HG02623 (cell line): ENCODE measurements around the gene PRCD.

ENCODE experiments used
- ATAC-seq: cut with Tn5 transposase; IDR thresholded peaks from one replicate; pipeline ENCODE4 v1.9.1; 2021; ENCODE audit warnings: moderate library complexity; ENCODE audit not compliant: unreplicated experiment

Gene PRCD

GRCh38 chr17:76567634-76568432, 28.0 kb downstream of the PRCD start:
- ATAC-seq, result no peak

GRCh38 chr17:76568811-76569221, 29.0 kb downstream of the PRCD start:
- no peak for ATAC-seq

GRCh38 chr17:76569607-76570279, 29.9 kb downstream of the PRCD start:
- ATAC-seq, result no peak

- ATAC-seq, result no peak
Measured at GRCh38 chr17:76570457-76570856, 30.6 kb downstream of the PRCD start.

GRCh38 chr17:76570877-76571471, 31.1 kb downstream of the PRCD start:
- ATAC-seq, result no peak

- ATAC-seq, result no peak
Measured at GRCh38 chr17:76572201-76572910, 32.5 kb downstream of the PRCD start.

- ATAC-seq, result no peak
Measured at GRCh38 chr17:76573096-76573495, 33.3 kb downstream of the PRCD start.

GRCh38 chr17:76574166-76574565, 34.3 kb downstream of the PRCD start:
- ATAC-seq, result no peak

GRCh38 chr17:76575570-76575969, 35.7 kb downstream of the PRCD start:
- no peak for ATAC-seq

GRCh38 chr17:76576189-76576588, 36.3 kb downstream of the PRCD start:
- no peak for ATAC-seq

- no peak for ATAC-seq
Measured at GRCh38 chr17:76577876-76578275, 38.0 kb downstream of the PRCD start.

GRCh38 chr17:76578376-76578775, 38.5 kb downstream of the PRCD start:
- no peak for ATAC-seq

- ATAC-seq, result no peak
Measured at GRCh38 chr17:76579281-76579680, 39.4 kb downstream of the PRCD start.

GRCh38 chr17:76581515-76581914, 41.7 kb downstream of the PRCD start:
- ATAC-seq, result no peak

- no peak for ATAC-seq
Measured at GRCh38 chr17:76582660-76583059, 42.8 kb downstream of the PRCD start.

GRCh38 chr17:76584427-76585032, 44.7 kb downstream of the PRCD start:
- no peak for ATAC-seq

GRCh38 chr17:76585033-76585648, 45.3 kb downstream of the PRCD start:
- ATAC-seq, result no peak

GRCh38 chr17:76585649-76586593, 46.1 kb downstream of the PRCD start, which contains the start of gene ST6GALNAC2:
TSS of gene ST6GALNAC2 (minus strand) at chr17:76585860. CDS start at chr17:76585808, 52 bp downstream.
- ATAC-seq, result no peak

GRCh38 chr17:76586741-76587487, 47.1 kb downstream of the PRCD start:
- no peak for ATAC-seq
